GM23338 (cell line): Measurements from ENCODE around the gene RGS6. TPM values are rescaled to one million over a fixed set of nuclear protein-coding genes. Genes with fewer than 3 reads are reported as not detected.

ENCODE experiments used
- ATAC-seq: fragments of 200-7000 bp; cut with Tn5 transposase; 3 replicates; pipeline ENCODE4 v1.9.1; 2020
- DNase-seq: peaks from one replicate; pipeline ENCODE4 v3.0.0-alpha.2; 2015; ENCODE audit warnings: low spot score
- H2AFZ ChIP-seq: fragments of 200-600 bp; sonication (generic); 2 replicates; pipeline ENCODE4 v1.8.0; 2016; ENCODE audit warnings: antibody characterized with exemption, mild to moderate bottlenecking, moderate library complexity
- H3F3A ChIP-seq: fragments of 200-600 bp; sonication (generic); replicated peaks from 2 replicates; pipeline ENCODE4 v1.8.0; 2017; ENCODE audit warnings: antibody characterized with exemption, mixed run types, low read depth
- H3K27ac ChIP-seq: fragments of 200-600 bp; sonication (generic); 2 replicates; pipeline ENCODE4 v1.6.1; 2016; ENCODE audit warnings: low read depth
- H3K27me3 ChIP-seq: fragments of 200-600 bp; sonication (generic); 2 replicates; pipeline ENCODE4 v1.8.0; 2016; ENCODE audit warnings: mild to moderate bottlenecking, mixed run types, moderate library complexity; ENCODE audit not compliant: insufficient read depth
- H3K36me3 ChIP-seq: fragments of 200-600 bp; sonication (generic); 2 replicates; pipeline ENCODE4 v1.8.0; 2016; ENCODE audit warnings: mild to moderate bottlenecking; ENCODE audit not compliant: insufficient read depth
- H3K4me1 ChIP-seq: fragments of 200-600 bp; sonication (generic); 2 replicates; pipeline ENCODE4 v1.8.0; 2016; ENCODE audit warnings: mild to moderate bottlenecking, moderate library complexity; ENCODE audit not compliant: insufficient read depth
- H3K4me2 ChIP-seq: fragments of 200-600 bp; sonication (generic); 2 replicates; pipeline ENCODE4 v1.7.1; 2017; ENCODE audit warnings: mixed run types
- H3K4me3 ChIP-seq: fragments of 200-600 bp; sonication (generic); 2 replicates; pipeline ENCODE4 v1.6.1; 2016; ENCODE audit warnings: mixed run types
- H3K79me2 ChIP-seq: fragments of 200-600 bp; sonication (generic); replicated peaks from 2 replicates; pipeline ENCODE4 v1.8.0; 2017; ENCODE audit warnings: mild to moderate bottlenecking; ENCODE audit not compliant: insufficient read depth
- H3K9me2 ChIP-seq: fragments of 200-600 bp; sonication (generic); 2 replicates; pipeline ENCODE4 v1.8.0; 2017; ENCODE audit not compliant: insufficient read depth
- H4K20me1 ChIP-seq: fragments of 200-600 bp; sonication (generic); replicated peaks from 2 replicates; pipeline ENCODE4 v1.8.0; 2017; ENCODE audit warnings: mild to moderate bottlenecking; ENCODE audit not compliant: insufficient read depth
- H3K27ac Mint-ChIP-seq: 2 replicates; pipeline ENCODE4 v1.8.0; 2020; ENCODE audit warnings: inconsistent platforms, mild to moderate bottlenecking, moderate library complexity, mixed read lengths
- H3K27me3 Mint-ChIP-seq: 3 replicates; pipeline ENCODE4 v1.8.0; 2022; ENCODE audit warnings: low read depth, mild to moderate bottlenecking, moderate library complexity, mixed read lengths, inconsistent platforms; ENCODE audit not compliant: insufficient read depth, poor library complexity
- H3K36me3 Mint-ChIP-seq: 3 replicates; pipeline ENCODE4 v1.8.0; 2021; ENCODE audit warnings: low read depth, mild to moderate bottlenecking, inconsistent platforms, moderate library complexity, mixed read lengths
- H3K4me1 Mint-ChIP-seq: 3 replicates; pipeline ENCODE4 v1.8.0; 2020; ENCODE audit warnings: mild to moderate bottlenecking, inconsistent platforms, mixed read lengths
- H3K4me3 Mint-ChIP-seq: 3 replicates; pipeline ENCODE4 v1.8.0; 2021; ENCODE audit warnings: moderate library complexity, mild to moderate bottlenecking, inconsistent platforms, mixed read lengths
- H3K9me3 Mint-ChIP-seq: 3 replicates; pipeline ENCODE4 v1.8.0; 2020; ENCODE audit warnings: moderate library complexity, mild to moderate bottlenecking, inconsistent platforms, mixed read lengths
- CREB1 ChIP-seq: fragments of 250-450 bp; sonication (Bioruptor Pico); IDR thresholded peaks from 2 replicates; pipeline ENCODE4 v1.5.0; 2020; ENCODE audit warnings: low read depth, mild to moderate bottlenecking, moderate library complexity
- CTCF ChIP-seq, 2 experiments: fragments of 200-600 bp in 1 of 2; sonication (generic) in 1 of 2; conservative IDR thresholded peaks; 2 replicates each; pipeline versions ENCODE4 v1.5.1 to v1.6.1; 2016 to 2017; ENCODE audit warnings: antibody characterized with exemption in 2 of 2, low read depth in 2 of 2, mild to moderate bottlenecking in 2 of 2, moderate library complexity in 1 of 2
- ETS1 ChIP-seq: IDR thresholded peaks from 2 replicates; pipeline ENCODE4 v1.6.1; 2016; ENCODE audit warnings: antibody characterized with exemption
- EZH2 ChIP-seq: fragments of 200-600 bp; sonication (generic); IDR thresholded peaks from one replicate; pipeline ENCODE4 v1.8.0; 2017; ENCODE audit warnings: antibody characterized with exemption, mild to moderate bottlenecking, low read depth; ENCODE audit not compliant: unreplicated experiment
- EZH2phosphoT487 ChIP-seq: fragments of 200-600 bp; sonication (generic); IDR thresholded peaks from one replicate; pipeline ENCODE4 v1.8.1; 2018; ENCODE audit warnings: antibody characterized with exemption; ENCODE audit not compliant: unreplicated experiment
- JUNB ChIP-seq: IDR thresholded peaks from one replicate; pipeline ENCODE4 v1.6.1; 2016; ENCODE audit warnings: antibody characterized with exemption; ENCODE audit not compliant: unreplicated experiment
- NANOG ChIP-seq: IDR thresholded peaks from 2 replicates; pipeline ENCODE4 v1.6.1; 2016; ENCODE audit warnings: antibody characterized with exemption, borderline replicate concordance
- REST ChIP-seq: IDR thresholded peaks from one replicate; pipeline ENCODE4 v1.6.1; 2018; ENCODE audit warnings: antibody characterized with exemption; ENCODE audit not compliant: unreplicated experiment
- STAT1 ChIP-seq: IDR thresholded peaks from one replicate; pipeline ENCODE4 v1.6.1; 2016; ENCODE audit warnings: antibody characterized with exemption; ENCODE audit not compliant: unreplicated experiment
- ZNF114 ChIP-seq: fragments of 250-450 bp; sonication (Bioruptor Pico); IDR thresholded peaks from 2 replicates; pipeline ENCODE4 v1.5.0; 2020; ENCODE audit warnings: mild to moderate bottlenecking, moderate library complexity
- ZNF331 ChIP-seq: fragments of 250-450 bp; sonication (Bioruptor Pico); IDR thresholded peaks from 2 replicates; pipeline ENCODE4 v1.5.0; 2020; ENCODE audit warnings: low read depth, mild to moderate bottlenecking, moderate library complexity
- polyA plus RNA-seq: library from polyadenylated mRNA; unstranded; fragments of >200 nt; fragmentation: Nextera tagmentation; extraction: Ambion mirVana; gene quantifications from 2 replicates; pipeline ENCODE4 v1.2.1, GENCODE V29; 2016
- total RNA-seq: library from RNA; depleted of rRNA; stranded (reverse); fragments of >200 nt; shearing (Covaris generic); gene quantifications from 2 replicates; pipeline ENCODE4 v1.2.3, GENCODE V29; 2014

Gene RGS6
- total and polyA plus RNA-seq, 2 experiments from 2014 or later = 0.66 to 0.83 TPM

- no peaks in the 10 kb centered on the region for H3K4me1 ChIP-seq
- Mint-ChIP-seq H3K9me3 (peaks cover 3% of the 10 kb centered on the region; the same call in 1 of the 3 replicates), H3K27ac (no peak overlapping the region), H3K27me3 (no peaks in the 10 kb centered on the region), H3K36me3 (peaks cover 4% of the 10 kb centered on the region; the same call in 1 of the 3 replicates), H3K4me1 (peaks cover 14% of the 10 kb centered on the region), H3K4me3 (no peak overlapping the region)
- H3K27ac ChIP-seq = no peak overlapping the region
- no peaks in the 10 kb centered on the region for H3K36me3 ChIP-seq
- H3F3A ChIP-seq = no peaks in the 10 kb centered on the region
- no peaks in the 10 kb centered on the region for H3K79me2 ChIP-seq
- DNase-seq (no peak), ATAC-seq (no peak)
- TF ChIP-seq CREB1 (CRISPR knock-in tag) (no peak), STAT1 (no peak), JUNB (no peak)
- no peak overlapping the region for H3K4me3 ChIP-seq
- H3K9me2 ChIP-seq = peaks cover 7% of the 10 kb centered on the region
- no peak overlapping the region for H2AFZ ChIP-seq
- no peaks in the 10 kb centered on the region for H4K20me1 ChIP-seq
- no peaks in the 10 kb centered on the region for H3K27me3 ChIP-seq
- H3K4me2 ChIP-seq = no peak overlapping the region
Observed at GRCh38 chr14:71985538-71986189, 53.4 kb downstream of the RGS6 start.

GRCh38 chr14:71988476-71988875 lies 56.2 kb downstream of the RGS6 start:
- Histone ChIP-seq H3K27me3 (no peaks in the 10 kb centered on the region), H3K4me2 (no peak overlapping the region), H3K4me3 (no peak overlapping the region), H2AFZ (no peak overlapping the region), H4K20me1 (no peaks in the 10 kb centered on the region), H3K9me2 (no peaks in the 10 kb centered on the region), H3F3A (no peaks in the 10 kb centered on the region), H3K36me3 (no peaks in the 10 kb centered on the region), H3K27ac (no peak overlapping the region), H3K4me1 (no peaks in the 10 kb centered on the region), H3K79me2 (no peaks in the 10 kb centered on the region)
- H3K4me3 Mint-ChIP-seq = no peak overlapping the region
- ATAC-seq (no peak), DNase-seq (no peak)
- H3K27me3 Mint-ChIP-seq = no peaks in the 10 kb centered on the region
- TF ChIP-seq ZNF331 (CRISPR knock-in tag) = no peak
- no peak for TF ChIP-seq ETS1
- TF ChIP-seq ZNF114 (CRISPR knock-in tag) = no peak
- no peak for TF ChIP-seq EZH2phosphoT487
- TF ChIP-seq NANOG = no peak
- TF ChIP-seq CTCF (conservative IDR thresholded peaks at IDR 0.05; ENCODE audit: low read depth in 2 of 2) = no peak
- no peak for TF ChIP-seq CREB1 (CRISPR knock-in tag)
- TF ChIP-seq REST = no peak
- no peak for TF ChIP-seq EZH2
- no peak overlapping the region for H3K27ac Mint-ChIP-seq
- H3K9me3 Mint-ChIP-seq = peaks cover 3% of the 10 kb centered on the region; the same call in 1 of the 3 replicates
- no peaks in the 10 kb centered on the region for H3K4me1 Mint-ChIP-seq
- no peaks in the 10 kb centered on the region for H3K36me3 Mint-ChIP-seq
